NCI-H146 (cell line): ENCODE data around the gene NPAS3.

Experiments
- DNase-seq: peaks from one replicate; lab custom pipeline; 2025; lab: John Stamatoyannopoulos, UW

NPAS3 gene

DNA sequence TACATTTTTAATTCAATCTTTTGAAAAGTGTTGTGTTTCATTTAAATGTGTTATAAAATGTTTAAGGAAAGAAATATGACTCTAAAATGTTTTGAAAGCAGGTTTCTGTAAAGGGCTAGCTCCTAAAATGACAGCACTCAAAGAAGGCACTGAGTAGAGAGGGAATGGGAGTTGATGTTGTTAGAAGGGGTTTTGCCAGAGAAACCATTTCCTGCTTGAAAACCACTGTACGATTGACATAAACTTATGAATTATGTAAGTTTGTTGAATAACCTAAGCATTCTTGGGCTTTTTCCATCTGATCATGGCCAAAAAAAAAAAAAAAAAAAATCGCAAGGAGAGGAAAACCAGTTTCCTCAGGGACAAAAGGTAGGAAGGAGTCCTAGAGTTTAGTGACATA is 778.2 kb downstream of the NPAS3 start:
- no peak for DNase-seq

- DNase-seq: no peak
These were observed 779.2 kb downstream of the NPAS3 start for GRCh38 chr14:33717866-33718265.

DNA sequence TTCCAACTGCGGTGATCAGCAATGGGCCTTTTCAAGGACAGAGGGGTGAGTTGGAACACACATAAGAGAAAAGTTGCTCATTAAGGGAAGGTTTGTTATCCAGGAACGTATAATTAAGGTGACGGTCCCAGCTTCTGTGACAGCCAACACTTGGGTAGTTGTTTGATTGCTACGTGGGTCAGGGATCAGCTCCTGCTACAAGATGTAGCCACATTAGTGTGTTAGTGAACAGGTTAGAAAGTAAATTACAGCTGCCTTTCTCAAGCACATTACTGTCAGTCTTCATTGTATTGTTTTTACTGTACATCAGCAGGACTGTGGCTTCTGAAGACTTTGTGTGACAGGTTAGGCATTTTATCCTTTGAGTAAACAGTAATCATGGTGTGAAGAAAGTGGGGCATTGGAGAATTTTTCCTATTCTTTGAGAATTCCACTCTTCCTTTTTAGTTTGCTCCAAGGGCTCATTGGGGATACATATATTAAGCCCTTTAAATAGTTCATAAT is 781.7 kb downstream of the NPAS3 start:
- no peak for DNase-seq

DNA sequence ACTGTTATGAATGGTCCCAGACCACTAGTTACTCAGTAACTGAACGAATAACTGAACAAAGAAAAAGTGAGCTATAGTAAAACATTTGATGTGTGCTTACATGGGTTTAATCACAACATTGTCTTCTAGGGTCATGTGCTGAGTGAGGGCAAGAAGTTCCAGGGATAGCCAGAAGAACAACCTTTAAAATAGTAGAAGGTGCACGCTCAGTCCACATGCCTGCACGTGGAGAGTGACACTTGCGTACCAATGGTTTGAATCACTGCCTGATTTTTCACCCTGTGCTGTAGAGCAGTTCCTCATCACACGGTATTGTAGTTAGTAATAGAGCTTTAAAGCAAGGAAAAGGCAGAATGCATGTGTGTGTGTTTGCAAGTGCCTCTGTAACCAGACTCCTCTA is 788.0 kb downstream of the NPAS3 start:
- no peak for DNase-seq

- no peak for DNase-seq
These were observed 788.9 kb downstream of the NPAS3 start for GRCh38 chr14:33727606-33728005.

DNA sequence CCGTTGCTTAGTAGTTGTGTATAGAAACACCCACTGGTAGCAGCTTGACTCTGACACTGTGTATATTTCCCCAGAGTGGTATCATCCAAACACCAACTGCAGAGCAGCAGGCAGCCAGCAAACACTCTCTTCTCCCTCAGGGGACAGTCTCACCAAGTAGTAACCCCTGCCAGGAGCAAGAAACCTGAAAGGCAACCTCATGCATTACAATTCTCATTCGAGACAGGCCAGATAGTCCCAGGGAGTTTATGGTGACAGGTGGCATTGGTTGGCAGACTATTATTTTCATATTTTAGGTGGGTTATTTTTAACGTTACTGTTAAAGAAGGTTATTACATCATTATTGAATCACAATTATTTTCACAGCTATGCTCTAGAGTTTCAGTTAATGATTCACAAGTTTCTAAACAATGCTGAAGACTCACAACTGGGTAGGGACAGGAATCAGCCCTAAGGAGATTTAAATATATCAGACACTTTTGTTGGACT is 789.4 kb downstream of the NPAS3 start:
- DNase-seq: no peak

DNA sequence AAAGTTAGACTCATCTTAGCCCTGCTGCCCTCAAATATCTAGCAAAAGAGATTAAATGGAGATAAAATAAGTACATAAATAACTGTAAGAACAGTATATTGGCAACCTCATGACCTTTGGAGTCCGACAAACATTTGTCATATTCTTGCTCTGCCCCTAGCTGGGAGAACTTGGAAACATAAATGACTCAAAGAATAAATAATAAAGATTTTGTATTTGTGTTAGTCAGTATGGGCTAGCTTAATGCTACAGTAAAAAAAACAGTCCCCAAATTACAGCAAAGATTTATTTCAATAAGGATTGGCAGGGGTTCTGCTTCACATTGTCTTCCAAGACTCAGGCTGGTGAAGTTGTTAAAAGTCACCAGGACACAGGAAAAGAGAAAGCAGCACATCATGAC is 791.5 kb downstream of the NPAS3 start:
- no peak for DNase-seq

DNA sequence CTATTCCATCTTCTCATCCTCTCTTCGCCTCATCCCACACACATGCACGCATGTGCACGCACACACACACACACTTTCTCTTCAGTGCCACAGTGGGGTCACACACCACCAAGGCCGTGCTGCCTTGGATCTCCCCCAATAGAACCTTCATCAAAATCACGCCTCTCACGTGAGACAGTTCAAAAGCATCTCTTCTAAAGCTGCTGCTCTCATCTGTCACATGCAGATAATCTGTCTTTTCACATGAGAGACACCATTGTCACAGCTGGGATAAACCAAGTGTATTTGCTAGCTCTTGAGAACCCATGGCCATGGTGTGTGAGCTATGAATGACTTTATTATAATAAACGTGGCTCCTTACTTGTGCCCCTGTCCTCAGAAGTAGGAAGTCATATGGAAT is 793.5 kb downstream of the NPAS3 start:
- no peak for DNase-seq

- no peak for DNase-seq
These were observed 794.6 kb downstream of the NPAS3 start for GRCh38 chr14:33733310-33733709.

GRCh38 chr14:33733721-33734120 is 795.0 kb downstream of the NPAS3 start:
- DNase-seq: no peak

DNA sequence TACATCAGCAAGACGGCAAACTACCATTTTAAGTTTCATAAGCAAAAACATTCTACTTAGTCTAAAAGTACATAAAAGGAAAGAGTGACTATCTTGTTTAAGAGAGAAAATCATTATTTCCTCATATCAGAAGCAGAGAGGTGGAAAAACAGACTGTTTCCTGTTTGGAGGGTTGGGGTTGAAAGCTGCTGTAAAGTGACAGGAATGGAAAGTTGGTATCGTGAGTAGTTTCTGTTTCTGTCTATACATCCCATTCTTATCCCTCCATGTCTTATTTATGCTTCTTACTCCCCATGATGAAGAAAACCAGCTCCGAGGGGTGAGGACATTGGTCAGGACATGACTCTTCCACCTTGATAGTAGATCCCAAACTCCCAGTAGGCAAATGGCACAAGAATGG is 795.7 kb downstream of the NPAS3 start:
- DNase-seq: no peak

GRCh38 chr14:33736299-33736825 is 797.7 kb downstream of the NPAS3 start:
- DNase-seq: no peak

DNA sequence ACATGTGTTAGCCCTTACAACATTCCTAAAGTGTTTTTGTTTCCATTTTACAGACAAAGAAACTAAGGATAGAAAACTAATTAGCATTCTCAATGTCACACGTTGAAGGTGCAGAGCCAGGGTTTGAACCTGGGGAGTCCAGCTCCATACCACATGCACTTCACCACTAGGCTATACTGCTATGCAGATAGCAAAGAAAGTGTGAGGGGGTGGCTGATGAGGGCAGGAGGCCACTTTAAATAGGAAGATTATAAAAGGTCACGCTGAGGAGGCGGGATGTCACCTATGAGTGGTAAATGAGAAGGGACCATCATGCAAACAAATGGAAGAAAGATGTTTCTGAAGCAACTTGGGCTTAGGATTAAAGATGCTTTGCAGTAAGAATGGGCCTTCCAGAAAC is 798.3 kb downstream of the NPAS3 start:
- no peak for DNase-seq

- no peak for DNase-seq
These were observed 798.8 kb downstream of the NPAS3 start for GRCh38 chr14:33737446-33737845.

GRCh38 chr14:33738029-33738428 is 799.4 kb downstream of the NPAS3 start:
- DNase-seq: no peak

GRCh38 chr14:33738491-33738890 is 799.8 kb downstream of the NPAS3 start:
- no peak for DNase-seq

- no peak for DNase-seq
These were observed 801.9 kb downstream of the NPAS3 start for GRCh38 chr14:33740531-33740930.

- no peak for DNase-seq
These were observed 803.5 kb downstream of the NPAS3 start for GRCh38 chr14:33742166-33742565.

- DNase-seq: no peak
These were observed 806.5 kb downstream of the NPAS3 start for GRCh38 chr14:33745163-33745562.

DNA sequence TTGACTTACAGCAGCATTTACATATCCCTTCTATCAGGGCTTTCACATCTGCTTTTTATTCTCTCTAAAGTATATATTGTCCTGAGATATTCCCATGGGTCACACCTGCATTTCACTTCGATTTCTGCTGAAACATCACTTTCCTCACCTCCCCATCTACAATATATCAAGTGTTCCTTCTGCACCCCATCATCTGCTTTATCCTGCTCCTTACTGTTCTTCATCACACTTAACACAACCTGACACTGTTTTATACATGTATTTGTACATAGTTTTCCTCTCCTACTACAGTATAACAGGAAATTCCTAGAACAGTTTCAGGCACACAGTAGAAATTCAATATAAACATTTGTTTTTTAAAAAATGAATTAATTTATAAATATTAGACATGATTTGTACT is 809.1 kb downstream of the NPAS3 start:
- no peak for DNase-seq

GRCh38 chr14:33754261-33754660 is 815.6 kb downstream of the NPAS3 start:
- DNase-seq: no peak

GRCh38 chr14:33755358-33755757 is 816.7 kb downstream of the NPAS3 start:
- DNase-seq: no peak

- no peak for DNase-seq
These were observed 818.2 kb downstream of the NPAS3 start for GRCh38 chr14:33756833-33757232.

GRCh38 chr14:33758547-33758946 is 819.9 kb downstream of the NPAS3 start:
- no peak for DNase-seq
